GM12801 (cell line): ENCODE measurements around the gene RPUSD1.

Experiments used
- TF ChIP-seq, protein P1 (sequence below): IDR thresholded peaks from one replicate; pipeline ENCODE4 v1.5.1; 2011; ENCODE audit warnings: control low read depth; ENCODE audit not compliant: insufficient read length; ENCODE audit errors: extremely low read depth

The RPUSD1 gene

DNA sequence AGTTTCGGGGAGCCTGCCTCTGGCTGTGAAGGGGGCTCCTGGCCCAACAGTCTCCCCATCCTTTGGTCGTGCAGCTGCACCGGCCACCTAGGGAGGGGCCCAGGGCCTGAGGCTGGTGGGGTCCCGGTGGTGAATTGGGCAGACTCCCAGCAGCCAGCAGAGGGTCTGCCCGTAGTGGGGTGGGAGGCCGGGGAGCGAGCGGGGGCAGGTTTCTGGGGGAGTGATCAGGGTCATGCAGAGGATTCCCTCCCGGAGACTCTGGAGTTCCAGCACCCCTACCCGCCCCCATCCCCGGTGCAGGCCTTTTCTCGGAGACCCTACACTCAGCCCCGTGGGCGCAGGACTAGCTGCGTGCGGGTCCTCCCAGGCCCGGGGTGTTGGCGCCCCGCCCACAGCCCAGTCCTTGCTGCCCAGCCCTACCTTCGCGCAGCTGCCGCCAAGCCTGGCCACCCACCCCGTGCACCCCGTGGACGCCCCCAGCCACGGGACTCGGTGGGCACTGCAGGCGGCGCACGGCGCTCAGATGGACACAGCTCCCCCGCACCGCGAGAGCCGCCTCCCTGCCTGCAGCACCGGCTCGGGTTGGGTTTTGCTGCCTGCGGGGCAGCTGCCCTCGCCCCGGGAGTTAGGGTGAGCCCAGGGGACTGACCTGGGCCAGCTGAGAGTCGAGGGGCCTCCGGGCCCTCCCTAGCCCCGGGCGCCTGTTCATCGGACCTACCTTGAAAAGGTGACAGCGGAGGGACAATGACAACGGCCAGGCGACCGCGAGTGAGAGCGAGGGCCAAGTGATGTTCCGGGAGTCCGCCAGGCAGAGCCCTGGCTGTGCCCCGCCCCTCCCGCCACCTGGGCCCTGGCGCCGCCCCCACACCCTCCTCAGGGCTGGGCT is 12.0 kb upstream of the RPUSD1 start, which contains the start of gene GNG13:
Gene GNG13, minus strand, starts transcription at position 787 of the 886 bp plus-strand sequence. CDS start 1,657 bp downstream, outside the sequence.
- TF ChIP-seq, protein P1, sequence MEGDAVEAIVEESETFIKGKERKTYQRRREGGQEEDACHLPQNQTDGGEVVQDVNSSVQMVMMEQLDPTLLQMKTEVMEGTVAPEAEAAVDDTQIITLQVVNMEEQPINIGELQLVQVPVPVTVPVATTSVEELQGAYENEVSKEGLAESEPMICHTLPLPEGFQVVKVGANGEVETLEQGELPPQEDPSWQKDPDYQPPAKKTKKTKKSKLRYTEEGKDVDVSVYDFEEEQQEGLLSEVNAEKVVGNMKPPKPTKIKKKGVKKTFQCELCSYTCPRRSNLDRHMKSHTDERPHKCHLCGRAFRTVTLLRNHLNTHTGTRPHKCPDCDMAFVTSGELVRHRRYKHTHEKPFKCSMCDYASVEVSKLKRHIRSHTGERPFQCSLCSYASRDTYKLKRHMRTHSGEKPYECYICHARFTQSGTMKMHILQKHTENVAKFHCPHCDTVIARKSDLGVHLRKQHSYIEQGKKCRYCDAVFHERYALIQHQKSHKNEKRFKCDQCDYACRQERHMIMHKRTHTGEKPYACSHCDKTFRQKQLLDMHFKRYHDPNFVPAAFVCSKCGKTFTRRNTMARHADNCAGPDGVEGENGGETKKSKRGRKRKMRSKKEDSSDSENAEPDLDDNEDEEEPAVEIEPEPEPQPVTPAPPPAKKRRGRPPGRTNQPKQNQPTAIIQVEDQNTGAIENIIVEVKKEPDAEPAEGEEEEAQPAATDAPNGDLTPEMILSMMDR = no peak

GRCh38 chr16:799111-799947 is 11.1 kb upstream of the RPUSD1 start:
- TF ChIP-seq, protein P1 = no peak

DNA sequence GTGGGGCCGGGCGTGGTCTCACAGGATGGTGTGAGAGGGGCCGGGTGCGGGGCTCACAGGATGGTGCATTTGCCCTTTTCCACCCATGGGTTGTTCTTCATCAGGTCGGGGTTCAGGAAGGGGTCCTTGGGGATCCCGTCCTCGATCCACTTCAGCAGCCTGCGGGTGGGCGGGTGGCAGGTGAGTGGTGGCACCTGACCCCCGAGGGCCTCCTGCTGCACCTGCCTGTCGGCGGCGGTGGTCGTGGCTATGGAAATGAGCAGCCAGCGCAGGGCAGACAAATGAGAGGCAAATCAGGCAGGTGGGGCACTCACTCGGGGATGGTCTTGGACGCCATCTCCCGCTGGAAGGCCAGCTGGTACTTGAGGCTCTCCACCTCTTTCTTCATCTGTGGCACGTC is 10.5 kb upstream of the RPUSD1 start:
- TF ChIP-seq, protein P1 = no peak

GRCh38 chr16:797686-798085 is 9.5 kb upstream of the RPUSD1 start:
- TF ChIP-seq, protein P1 = no peak

- TF ChIP-seq, protein P1 = no peak
Measured at GRCh38 chr16:797120-797420, 8.9 kb upstream of the RPUSD1 start.

- TF ChIP-seq, protein P1 = no peak
Measured at GRCh38 chr16:796296-797119, 8.3 kb upstream of the RPUSD1 start.
